ENCODE measurements around the gene RXRG.
A peak's percentile ranks its signal among the peaks of the same experiment; 100 is the strongest.

RXRG gene

GRCh38 chr1:165409657-165410358, 35.1 kb downstream of the RXRG start:
- DNase-seq (ENCODE audit: low read depth) = no peak

GRCh38 chr1:165408518-165408917, 36.4 kb downstream of the RXRG start:
- peak; percentile 41 for DNase-seq (ENCODE audit: low read depth)

- no peak for DNase-seq (ENCODE audit: low read depth)
Observed at GRCh38 chr1:165407398-165407797, 37.5 kb downstream of the RXRG start.

- no peak for DNase-seq (ENCODE audit: low read depth)
Observed at GRCh38 chr1:165403835-165404482, 41.0 kb downstream of the RXRG start.

GRCh38 chr1:165402517-165403111, 42.3 kb downstream of the RXRG start:
- no peak for DNase-seq (ENCODE audit: low read depth)

GRCh38 chr1:165397944-165398343, 47.0 kb downstream of the RXRG start:
- peak; percentile 20 for DNase-seq (ENCODE audit: low read depth)

GRCh38 chr1:165395901-165396300, 49.0 kb downstream of the RXRG start:
- DNase-seq (ENCODE audit: low read depth) = no peak

GRCh38 chr1:165395478-165395877, 49.4 kb downstream of the RXRG start:
- DNase-seq (ENCODE audit: low read depth) = no peak

- DNase-seq (ENCODE audit: low read depth) = peak; percentile 86
Observed at GRCh38 chr1:165392634-165393571, 52.0 kb downstream of the RXRG start.

GRCh38 chr1:165389609-165390008, 55.3 kb downstream of the RXRG start:
- no peak for DNase-seq (ENCODE audit: low read depth)

- no peak for DNase-seq (ENCODE audit: low read depth)
Observed at GRCh38 chr1:165387961-165388360, 57.0 kb downstream of the RXRG start.

- DNase-seq (ENCODE audit: low read depth) = no peak
Observed at GRCh38 chr1:165387505-165387904, 57.4 kb downstream of the RXRG start.

GRCh38 chr1:165383599-165384405, 61.1 kb downstream of the RXRG start:
- DNase-seq (ENCODE audit: low read depth) = no peak

- no peak for DNase-seq (ENCODE audit: low read depth)
Observed at GRCh38 chr1:165383067-165383466, 61.9 kb downstream of the RXRG start.

GRCh38 chr1:165381745-165382505, 63.0 kb downstream of the RXRG start:
- peak; percentile 7 for DNase-seq (ENCODE audit: low read depth)

- no peak for DNase-seq (ENCODE audit: low read depth)
Observed at GRCh38 chr1:165376811-165377311, 68.1 kb downstream of the RXRG start.

GRCh38 chr1:165376041-165376810, 68.7 kb downstream of the RXRG start:
- DNase-seq (ENCODE audit: low read depth) = peak; percentile 29

- no peak for DNase-seq (ENCODE audit: low read depth)
Observed at GRCh38 chr1:165375623-165376022, 69.3 kb downstream of the RXRG start.

GRCh38 chr1:165371588-165372225, 73.2 kb downstream of the RXRG start:
- no peak for DNase-seq (ENCODE audit: low read depth)
